Measurements from ENCODE around the gene ASTN1.

ASTN1 gene

DNA sequence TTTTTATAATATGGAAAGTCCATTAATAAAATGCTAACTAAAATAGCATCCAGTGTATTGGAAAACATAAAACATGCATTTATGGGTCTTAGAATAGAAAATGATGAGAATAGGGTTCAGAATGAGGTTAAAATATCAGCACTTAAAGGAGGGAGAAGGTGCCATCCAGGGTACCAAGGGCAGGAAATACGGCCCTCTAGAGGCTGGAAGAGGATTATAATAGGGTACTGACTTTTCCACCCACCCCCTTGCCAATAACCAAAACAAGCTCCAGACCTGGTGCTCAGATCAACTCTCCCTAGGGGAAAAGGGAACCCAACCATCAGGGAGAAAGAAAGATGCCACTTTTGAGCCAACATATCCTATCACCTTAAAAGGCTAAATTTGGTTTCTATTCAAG, 26.7 kb downstream of the ASTN1 start:
- no peak overlapping the region for H3K27ac ChIP-seq
- TF ChIP-seq, protein P1, sequence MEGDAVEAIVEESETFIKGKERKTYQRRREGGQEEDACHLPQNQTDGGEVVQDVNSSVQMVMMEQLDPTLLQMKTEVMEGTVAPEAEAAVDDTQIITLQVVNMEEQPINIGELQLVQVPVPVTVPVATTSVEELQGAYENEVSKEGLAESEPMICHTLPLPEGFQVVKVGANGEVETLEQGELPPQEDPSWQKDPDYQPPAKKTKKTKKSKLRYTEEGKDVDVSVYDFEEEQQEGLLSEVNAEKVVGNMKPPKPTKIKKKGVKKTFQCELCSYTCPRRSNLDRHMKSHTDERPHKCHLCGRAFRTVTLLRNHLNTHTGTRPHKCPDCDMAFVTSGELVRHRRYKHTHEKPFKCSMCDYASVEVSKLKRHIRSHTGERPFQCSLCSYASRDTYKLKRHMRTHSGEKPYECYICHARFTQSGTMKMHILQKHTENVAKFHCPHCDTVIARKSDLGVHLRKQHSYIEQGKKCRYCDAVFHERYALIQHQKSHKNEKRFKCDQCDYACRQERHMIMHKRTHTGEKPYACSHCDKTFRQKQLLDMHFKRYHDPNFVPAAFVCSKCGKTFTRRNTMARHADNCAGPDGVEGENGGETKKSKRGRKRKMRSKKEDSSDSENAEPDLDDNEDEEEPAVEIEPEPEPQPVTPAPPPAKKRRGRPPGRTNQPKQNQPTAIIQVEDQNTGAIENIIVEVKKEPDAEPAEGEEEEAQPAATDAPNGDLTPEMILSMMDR (conservative IDR thresholded peaks at IDR 0.05): no peak

DNA sequence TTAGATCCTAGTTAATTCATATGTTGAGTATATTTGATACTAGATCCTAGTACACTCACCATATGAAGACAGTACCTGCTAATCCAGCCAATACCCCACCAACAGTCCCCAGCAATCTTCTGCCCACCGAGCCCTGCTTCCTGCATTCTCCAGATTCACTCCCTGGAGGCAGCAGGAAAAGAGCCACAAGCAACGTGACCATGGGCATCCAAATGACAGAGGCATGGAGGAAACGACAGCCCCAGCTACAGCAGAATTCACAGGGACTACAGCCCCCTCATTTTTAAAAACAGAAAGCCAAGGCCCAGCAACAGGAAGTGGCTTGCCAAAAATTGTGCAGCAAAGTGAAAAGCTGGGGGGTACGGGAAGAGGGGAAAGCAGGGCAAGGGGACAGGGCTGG, 29.3 kb downstream of the ASTN1 start:
- no peak overlapping the region for H3K27ac ChIP-seq
- TF ChIP-seq, protein P1 (conservative IDR thresholded peaks at IDR 0.05): no peak

DNA sequence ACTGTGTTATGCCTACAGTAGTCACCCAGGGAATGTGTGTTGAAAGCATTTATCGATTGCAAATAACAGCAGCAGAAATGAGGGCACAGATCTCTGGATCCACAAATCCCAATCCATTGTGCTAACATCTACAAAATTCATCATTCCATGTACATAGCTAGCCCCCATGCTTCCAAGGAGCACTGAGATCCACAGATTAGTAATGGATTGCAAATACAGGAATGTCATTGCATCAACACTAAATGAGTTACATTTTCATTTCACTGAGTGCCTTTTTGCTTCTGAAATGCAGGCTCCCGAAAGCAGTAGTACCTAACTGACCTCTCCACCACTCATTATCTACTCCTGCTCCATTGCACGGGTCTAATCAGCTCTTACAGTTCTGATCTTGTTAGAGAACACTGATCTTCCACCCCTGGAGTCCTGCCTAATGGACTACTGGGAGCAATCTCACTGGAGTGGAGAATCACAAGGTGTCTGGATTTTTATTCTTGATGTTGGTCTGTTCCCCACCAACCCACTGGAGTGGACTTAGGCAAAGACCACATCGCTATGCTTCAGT, 30.5 kb downstream of the ASTN1 start:
- no peak overlapping the region for H3K27ac ChIP-seq
- TF ChIP-seq, protein P1 (conservative IDR thresholded peaks at IDR 0.05): no peak

DNA sequence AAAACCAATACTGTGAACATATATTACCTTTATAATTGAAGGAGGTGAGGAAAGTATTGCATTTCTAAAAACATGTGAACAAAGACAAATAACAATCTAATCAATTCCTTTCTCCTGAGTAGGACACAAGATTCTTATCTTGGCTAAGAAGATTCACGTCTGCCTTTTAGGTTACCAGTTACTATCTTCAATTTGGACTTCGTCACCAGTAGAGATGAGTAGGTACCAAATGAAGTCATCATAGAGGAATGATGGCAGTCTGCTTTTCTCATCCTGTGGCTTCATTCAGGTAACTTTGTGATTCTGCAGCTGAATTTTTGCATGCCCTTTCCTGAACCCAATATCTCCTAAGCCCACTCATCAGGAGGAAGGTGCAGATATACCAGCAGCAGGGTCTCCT, 32.4 kb downstream of the ASTN1 start:
- H3K27ac ChIP-seq: no peak overlapping the region
- TF ChIP-seq, protein P1 (conservative IDR thresholded peaks at IDR 0.05): no peak

DNA sequence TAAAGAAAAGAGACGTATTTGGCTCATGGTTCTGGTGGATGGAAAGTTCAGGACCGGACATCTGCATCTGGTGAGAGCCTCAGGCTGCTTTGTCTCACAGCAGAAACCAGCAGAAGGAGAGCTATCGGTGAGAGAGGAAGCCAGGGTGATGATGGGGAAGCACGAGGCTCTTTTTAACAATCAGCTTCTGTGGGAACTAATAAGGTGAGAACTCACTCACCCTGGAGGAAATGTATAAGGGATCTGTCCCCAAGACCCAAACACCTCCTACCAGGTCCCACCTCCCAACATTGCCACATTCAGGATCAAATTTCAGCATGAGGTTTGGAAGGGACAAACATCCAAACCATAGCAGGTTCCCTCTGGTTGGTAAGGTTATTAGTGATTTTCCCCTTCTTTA, 32.8 kb downstream of the ASTN1 start:
- TF ChIP-seq, protein P1 (conservative IDR thresholded peaks at IDR 0.05): no peak
- no peak overlapping the region for H3K27ac ChIP-seq

DNA sequence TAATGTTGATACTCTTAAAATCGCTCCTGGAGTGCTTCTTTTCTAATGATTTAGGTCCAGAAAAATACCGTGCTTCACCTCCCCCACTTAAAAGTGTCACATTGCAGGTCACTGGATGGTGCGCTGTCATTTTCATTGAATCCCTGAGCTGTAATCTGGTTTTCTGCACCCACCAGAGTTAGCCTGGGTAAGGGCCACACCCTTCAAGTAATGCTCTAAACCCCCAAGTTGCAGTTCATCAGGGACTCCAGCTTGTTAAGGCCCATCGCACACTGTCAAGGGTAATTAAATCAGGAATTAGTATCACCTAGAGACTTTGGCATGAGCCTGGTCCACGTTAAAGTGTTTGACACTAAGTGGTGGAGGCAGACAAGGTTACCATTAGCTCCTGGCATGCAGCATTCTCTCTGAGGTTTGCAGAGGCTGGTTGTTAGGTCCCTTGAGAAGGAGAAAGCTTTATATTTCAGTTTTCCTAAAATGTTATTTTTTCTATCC, 34.0 kb downstream of the ASTN1 start:
- no peak overlapping the region for H3K27ac ChIP-seq
- TF ChIP-seq, protein P1 (conservative IDR thresholded peaks at IDR 0.05): no peak

DNA sequence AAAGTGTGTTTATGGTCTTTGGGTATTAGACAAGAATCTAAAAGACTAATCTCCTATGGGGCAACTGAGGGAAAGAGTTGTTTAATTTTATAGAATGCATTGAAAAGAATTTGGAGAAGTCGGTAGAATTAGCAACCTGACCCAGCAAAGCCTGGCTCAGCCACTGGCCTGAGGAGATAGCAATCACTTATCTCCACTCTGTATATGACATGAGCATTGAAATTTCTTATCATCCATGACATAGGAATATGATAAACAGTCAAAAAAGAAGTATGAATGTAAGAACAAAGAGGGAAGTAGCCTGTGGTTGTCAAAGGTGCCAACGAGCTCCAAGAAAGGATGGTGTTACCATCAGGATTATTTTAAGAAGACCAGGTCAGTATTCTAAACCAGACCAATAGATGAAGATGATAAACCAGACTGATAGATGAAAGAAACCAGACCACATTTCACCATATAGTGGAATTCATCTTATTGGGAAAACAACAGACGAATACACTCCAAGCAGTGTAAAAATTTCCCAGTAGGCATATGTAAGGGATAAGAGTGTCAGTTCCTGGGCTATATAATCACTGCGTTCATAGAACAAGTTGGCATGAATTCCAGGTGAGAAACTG, 35.7 kb downstream of the ASTN1 start:
- TF ChIP-seq, protein P1 (conservative IDR thresholded peaks at IDR 0.05): no peak

More for the DNA sequence above, 35.7 kb downstream of the ASTN1 start:
- H3K27ac ChIP-seq: no peak overlapping the region
